ENCODE data around the gene DPP7.

Gene DPP7

DNA sequence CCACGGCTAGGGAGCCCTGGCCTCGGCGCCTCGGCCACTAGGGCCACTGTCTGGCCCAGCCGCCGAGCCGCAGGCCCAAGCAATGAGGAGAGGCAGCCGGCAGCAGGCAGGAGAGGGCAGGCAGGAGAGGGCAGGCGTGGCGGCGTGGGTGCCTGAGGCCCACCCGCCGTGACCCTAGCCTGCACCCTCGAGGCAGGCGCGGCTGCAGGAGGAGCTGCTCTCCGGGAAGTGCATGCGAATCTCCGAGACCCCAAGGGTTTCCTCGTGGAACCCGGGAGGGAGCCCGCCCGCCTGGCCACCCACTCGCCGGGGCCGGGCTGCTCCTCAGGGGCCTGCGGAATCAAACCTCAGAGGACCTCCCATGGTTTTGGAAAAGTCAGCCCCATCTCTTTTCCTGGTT is 33.7 kb upstream of the DPP7 start:
- DNase-seq, result no peak
- H3K79me1 ChIP-seq (ENCODE audit: low read length), result no peaks in the 10 kb centered on the region
- WGBS (ENCODE audit: extremely low coverage, insufficient coverage, insufficient read length), result no CpG with 5 or more reads among the region's 27 CpGs
- H3K9ac ChIP-seq (ENCODE audit: low read length), result no peak overlapping the region
- no peak overlapping the region for H2BK12ac ChIP-seq (ENCODE audit: low read length)
- no peaks in the 10 kb centered on the region for H3K36me3 ChIP-seq (ENCODE audit: control insufficient read depth in 1 of 2, insufficient read depth in 2 of 2, low read length in 2 of 2)
- H3K79me2 ChIP-seq (ENCODE audit: control insufficient read depth, insufficient read depth, low read length, poor library complexity), result no peaks in the 10 kb centered on the region
- H2AK5ac ChIP-seq (ENCODE audit: low read length), result no peak overlapping the region
- H3K14ac ChIP-seq (ENCODE audit: low read length), result no peak overlapping the region
- no peak overlapping the region for H3K4ac ChIP-seq (ENCODE audit: low read depth, low read length)
- H3K4me1 ChIP-seq (ENCODE audit: control insufficient read depth in 1 of 2, insufficient read depth in 2 of 2, low read length in 2 of 2), result no peaks in the 10 kb centered on the region
- H4K8ac ChIP-seq (ENCODE audit: low read depth, low read length), result no peak overlapping the region
- H2BK5ac ChIP-seq (ENCODE audit: low read depth, low read length, poor library complexity), result no peak overlapping the region
- no peak overlapping the region for H3K23ac ChIP-seq (ENCODE audit: low read length)
- no peak overlapping the region for H3K4me2 ChIP-seq (ENCODE audit: low read length)
- no peak overlapping the region for H4K91ac ChIP-seq (ENCODE audit: low read depth, low read length)
- no peak overlapping the region for H3K4me3 ChIP-seq (ENCODE audit: low read depth, low read length)
- H3K27ac ChIP-seq (ENCODE audit: low read depth, low read length), result no peak overlapping the region
- no peak overlapping the region for H4K12ac ChIP-seq (ENCODE audit: low read depth, low read length)
- H3K18ac ChIP-seq (ENCODE audit: low read length), result no peak overlapping the region
- no peak overlapping the region for H2BK120ac ChIP-seq (ENCODE audit: insufficient read depth, low read length, poor library complexity)
- peaks cover 15% of the 10 kb centered on the region for H3K9me3 ChIP-seq (ENCODE audit: insufficient read depth, low read depth, low read length)
- no peak overlapping the region for H2AFZ ChIP-seq (ENCODE audit: insufficient read depth, low read length, poor library complexity)
- H3K27me3 ChIP-seq (ENCODE audit: insufficient read depth, low read length), result no peaks in the 10 kb centered on the region

- Histone ChIP-seq H3K9me3 (ENCODE audit: insufficient read depth, low read depth, low read length) (peaks cover 11% of the 10 kb centered on the region), H3K4me1 (ENCODE audit: control insufficient read depth in 1 of 2, insufficient read depth in 2 of 2, low read length in 2 of 2) (no peaks in the 10 kb centered on the region), H2BK12ac (ENCODE audit: low read length) (no peak overlapping the region), H3K4me2 (ENCODE audit: low read length) (no peak overlapping the region), H4K12ac (ENCODE audit: low read depth, low read length) (no peak overlapping the region), H3K18ac (ENCODE audit: low read length) (no peak overlapping the region), H2BK120ac (ENCODE audit: insufficient read depth, low read length, poor library complexity) (no peak overlapping the region), H2AFZ (ENCODE audit: insufficient read depth, low read length, poor library complexity) (no peak overlapping the region), H3K23ac (ENCODE audit: low read length) (no peak overlapping the region), H3K9ac (ENCODE audit: low read length) (no peak overlapping the region), H3K27me3 (ENCODE audit: insufficient read depth, low read length) (no peaks in the 10 kb centered on the region), H3K27ac (ENCODE audit: low read depth, low read length) (no peak overlapping the region), H2AK5ac (ENCODE audit: low read length) (no peak overlapping the region), H3K79me2 (ENCODE audit: control insufficient read depth, insufficient read depth, low read length, poor library complexity) (no peaks in the 10 kb centered on the region), H2BK5ac (ENCODE audit: low read depth, low read length, poor library complexity) (no peak overlapping the region), H4K91ac (ENCODE audit: low read depth, low read length) (no peak overlapping the region), H3K14ac (ENCODE audit: low read length) (no peak overlapping the region), H3K4me3 (ENCODE audit: low read depth, low read length) (no peak overlapping the region), H3K36me3 (ENCODE audit: control insufficient read depth in 1 of 2, insufficient read depth in 2 of 2, low read length in 2 of 2) (no peaks in the 10 kb centered on the region), H3K79me1 (ENCODE audit: low read length) (no peaks in the 10 kb centered on the region), H4K8ac (ENCODE audit: low read depth, low read length) (no peak overlapping the region), H3K4ac (ENCODE audit: low read depth, low read length) (no peak overlapping the region)
- WGBS (ENCODE audit: extremely low coverage, insufficient coverage, insufficient read length), result no CpG with 5 or more reads among the region's 24 CpGs
- DNase-seq, result no peak
Measured at GRCh38 chr9:137147793-137148160, 33.2 kb upstream of the DPP7 start.

GRCh38 chr9:137147091-137147792 is 32.7 kb upstream of the DPP7 start:
- Histone ChIP-seq H3K9me3 (ENCODE audit: insufficient read depth, low read depth, low read length) (peaks cover 10% of the 10 kb centered on the region), H3K23ac (ENCODE audit: low read length) (no peak overlapping the region), H3K79me2 (ENCODE audit: control insufficient read depth, insufficient read depth, low read length, poor library complexity) (no peaks in the 10 kb centered on the region), H3K79me1 (ENCODE audit: low read length) (no peaks in the 10 kb centered on the region), H4K12ac (ENCODE audit: low read depth, low read length) (no peak overlapping the region), H3K36me3 (ENCODE audit: control insufficient read depth in 1 of 2, insufficient read depth in 2 of 2, low read length in 2 of 2) (no peaks in the 10 kb centered on the region), H3K4ac (ENCODE audit: low read depth, low read length) (no peak overlapping the region), H3K9ac (ENCODE audit: low read length) (no peak overlapping the region), H3K27ac (ENCODE audit: low read depth, low read length) (no peak overlapping the region), H3K4me2 (ENCODE audit: low read length) (no peak overlapping the region), H2BK120ac (ENCODE audit: insufficient read depth, low read length, poor library complexity) (no peak overlapping the region), H2BK5ac (ENCODE audit: low read depth, low read length, poor library complexity) (no peak overlapping the region), H2BK12ac (ENCODE audit: low read length) (no peak overlapping the region), H3K4me1 (ENCODE audit: control insufficient read depth in 1 of 2, insufficient read depth in 2 of 2, low read length in 2 of 2) (no peaks in the 10 kb centered on the region), H3K14ac (ENCODE audit: low read length) (no peak overlapping the region), H3K18ac (ENCODE audit: low read length) (no peak overlapping the region), H2AFZ (ENCODE audit: insufficient read depth, low read length, poor library complexity) (no peak overlapping the region), H4K8ac (ENCODE audit: low read depth, low read length) (no peak overlapping the region), H3K4me3 (ENCODE audit: low read depth, low read length) (peak overlapping the region; percentile 25), H3K27me3 (ENCODE audit: insufficient read depth, low read length) (no peaks in the 10 kb centered on the region), H4K91ac (ENCODE audit: low read depth, low read length) (no peak overlapping the region), H2AK5ac (ENCODE audit: low read length) (no peak overlapping the region)
- no CpG with 5 or more reads among the region's 26 CpGs for WGBS (ENCODE audit: extremely low coverage, insufficient coverage, insufficient read length)
- no peak for DNase-seq

DNA sequence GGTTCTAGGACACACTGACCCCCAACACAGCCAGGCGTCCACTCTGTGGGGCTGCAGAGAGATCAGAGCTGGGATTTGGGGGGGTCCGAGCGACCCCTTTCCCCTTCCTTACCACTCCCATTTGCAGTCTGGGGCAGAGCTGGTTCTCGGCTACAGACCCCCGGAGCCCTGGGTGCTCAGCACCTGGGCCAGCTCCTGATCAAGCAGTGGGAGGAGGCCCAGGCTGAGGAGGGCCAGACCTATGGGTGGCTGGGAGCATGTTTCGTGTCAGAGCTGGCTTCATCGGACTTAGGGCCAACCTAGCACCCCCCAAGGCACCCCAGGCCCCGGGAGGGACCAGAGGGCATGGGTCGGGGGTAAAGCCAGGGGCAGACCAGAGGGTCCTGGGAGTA is 32.0 kb upstream of the DPP7 start:
- Histone ChIP-seq H4K12ac (ENCODE audit: low read depth, low read length) (no peak overlapping the region), H3K79me2 (ENCODE audit: control insufficient read depth, insufficient read depth, low read length, poor library complexity) (no peaks in the 10 kb centered on the region), H2BK5ac (ENCODE audit: low read depth, low read length, poor library complexity) (no peak overlapping the region), H2BK120ac (ENCODE audit: insufficient read depth, low read length, poor library complexity) (no peak overlapping the region), H3K4ac (ENCODE audit: low read depth, low read length) (no peak overlapping the region), H3K14ac (ENCODE audit: low read length) (no peak overlapping the region), H4K91ac (ENCODE audit: low read depth, low read length) (no peak overlapping the region), H3K4me3 (ENCODE audit: low read depth, low read length) (no peak overlapping the region), H2AFZ (ENCODE audit: insufficient read depth, low read length, poor library complexity) (no peak overlapping the region), H4K8ac (ENCODE audit: low read depth, low read length) (no peak overlapping the region), H3K4me2 (ENCODE audit: low read length) (no peak overlapping the region), H3K23ac (ENCODE audit: low read length) (no peak overlapping the region), H3K9me3 (ENCODE audit: insufficient read depth, low read depth, low read length) (peaks cover 12% of the 10 kb centered on the region), H3K18ac (ENCODE audit: low read length) (no peak overlapping the region), H3K36me3 (ENCODE audit: control insufficient read depth in 1 of 2, insufficient read depth in 2 of 2, low read length in 2 of 2) (no peaks in the 10 kb centered on the region), H3K27ac (ENCODE audit: low read depth, low read length) (no peak overlapping the region), H3K9ac (ENCODE audit: low read length) (no peak overlapping the region), H2BK12ac (ENCODE audit: low read length) (no peak overlapping the region), H3K27me3 (ENCODE audit: insufficient read depth, low read length) (no peaks in the 10 kb centered on the region), H3K4me1 (ENCODE audit: control insufficient read depth in 1 of 2, insufficient read depth in 2 of 2, low read length in 2 of 2) (no peaks in the 10 kb centered on the region), H2AK5ac (ENCODE audit: low read length) (no peak overlapping the region), H3K79me1 (ENCODE audit: low read length) (no peaks in the 10 kb centered on the region)
- no CpG with 5 or more reads among the region's 9 CpGs for WGBS (ENCODE audit: extremely low coverage, insufficient coverage, insufficient read length)
- no peak for DNase-seq
